ENCODE measurements around the gene MSL1. TPM values are rescaled to one million over a fixed set of nuclear protein-coding genes. Genes with fewer than 3 reads are reported as not detected.
A peak's percentile ranks its signal among the peaks of the same experiment; 100 is the strongest.

MSL1 gene
- total RNA-seq, 1 donor, result 31.8 TPM

DNA sequence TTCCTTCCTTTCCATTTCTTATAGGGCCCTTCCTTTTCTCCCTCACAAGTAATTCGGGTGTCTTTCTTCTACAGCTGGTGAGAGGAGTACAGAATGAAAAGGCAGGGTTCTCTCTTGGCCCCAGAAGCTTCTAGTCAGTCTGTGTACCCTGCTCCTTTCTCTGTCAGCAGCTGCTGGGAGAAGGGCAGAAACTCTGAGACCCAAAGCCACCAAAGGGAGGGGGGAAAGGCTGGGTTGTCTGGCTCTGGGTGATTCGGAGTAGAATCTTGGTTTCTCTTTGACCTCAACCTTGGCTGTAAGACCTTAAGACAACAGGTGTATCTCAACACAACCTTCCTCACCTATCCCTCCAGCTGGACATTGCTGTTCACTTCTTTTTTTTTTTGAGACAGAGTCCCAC lies 18.1 kb upstream of the MSL1 start:
- no peak for DNase-seq (ENCODE audit: low read depth in 2 of 3, low spot score in 2 of 3)

DNA sequence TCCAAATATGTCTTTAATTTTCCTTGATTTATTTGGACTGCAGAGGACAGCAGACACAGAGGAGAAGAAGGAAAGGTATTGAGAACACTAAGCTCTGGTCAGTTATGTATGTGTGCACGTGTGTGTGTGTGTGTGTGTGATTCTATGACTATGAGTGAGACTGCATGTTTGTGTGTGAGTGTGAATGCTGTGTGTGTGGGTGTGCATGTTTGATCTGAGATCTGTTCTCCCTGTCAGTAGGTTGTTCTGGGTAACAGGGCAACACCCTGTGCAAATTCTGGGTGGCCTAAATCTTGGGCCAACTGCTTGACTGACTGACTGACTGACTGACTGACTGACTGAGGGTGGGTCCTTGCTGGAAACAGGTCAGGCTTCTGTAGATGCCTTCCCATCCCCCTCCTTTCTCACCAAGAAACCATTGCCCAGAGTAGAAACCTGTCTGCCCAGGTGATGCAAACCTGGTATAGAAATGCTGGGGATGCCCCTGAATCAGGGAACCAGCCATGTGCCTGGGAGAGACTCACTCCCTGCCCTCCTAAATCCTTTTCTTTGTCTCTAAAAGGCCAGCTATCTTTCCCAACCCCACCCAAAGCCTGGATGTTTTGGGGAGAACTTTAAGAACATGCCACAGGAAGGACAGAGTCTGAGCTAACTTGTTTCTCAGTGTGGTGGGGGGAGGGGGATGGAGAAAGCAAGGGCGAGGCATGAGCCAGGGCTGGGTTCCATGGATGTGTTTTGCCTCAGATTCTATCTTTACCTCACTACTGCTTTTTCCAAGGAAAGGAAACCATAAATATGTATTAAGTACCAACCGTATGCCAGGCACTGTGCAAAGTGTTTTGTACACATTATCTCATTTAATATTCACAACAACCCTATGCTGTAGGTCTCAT lies 16.9 kb upstream of the MSL1 start:
- DNase-seq (ENCODE audit: low read depth in 2 of 3, low spot score in 2 of 3), result no peak

DNA sequence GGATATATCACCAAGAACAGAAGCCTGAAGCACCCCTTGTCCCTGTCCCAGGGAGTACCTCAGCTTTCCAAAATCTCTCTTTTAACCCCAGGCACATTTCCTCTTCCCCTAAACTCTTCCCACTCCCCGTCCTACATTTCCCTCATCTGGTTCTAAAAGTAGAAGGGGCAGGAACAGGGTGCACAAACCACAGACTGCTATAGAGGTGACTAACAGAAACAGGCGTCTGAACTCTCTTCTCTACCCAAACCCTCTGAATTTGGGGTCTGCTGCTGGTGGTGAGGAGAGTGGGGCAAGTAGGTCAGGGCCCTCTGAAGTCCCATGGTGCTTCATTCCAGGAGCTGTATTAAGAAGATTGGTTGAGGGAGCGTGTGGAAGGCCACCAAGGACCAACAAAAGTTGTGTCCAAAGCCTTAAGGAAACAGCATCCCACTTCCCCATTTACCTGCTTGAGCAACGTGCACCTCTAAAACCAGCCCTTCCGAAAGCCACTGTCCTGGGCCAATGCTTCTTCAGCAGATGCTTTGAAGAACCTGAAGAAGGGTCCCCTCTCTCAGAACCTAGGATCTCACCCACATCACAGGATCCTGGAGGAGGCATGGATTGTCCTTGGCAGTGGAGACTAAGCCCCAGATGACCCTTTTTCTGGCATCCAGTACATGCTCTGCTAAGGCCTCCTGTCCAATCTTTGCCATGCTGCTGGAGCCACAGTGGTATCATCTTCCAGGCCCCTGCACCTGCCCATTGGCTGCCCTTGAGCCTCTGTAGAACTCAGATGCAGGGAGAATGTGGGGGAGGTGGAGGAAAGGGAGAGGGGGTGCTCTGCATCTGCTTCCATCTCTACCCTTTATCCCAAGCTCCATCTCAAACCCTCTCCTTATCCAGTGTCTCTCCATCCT lies 15.7 kb upstream of the MSL1 start:
- no peak for DNase-seq (ENCODE audit: low read depth in 2 of 3, low spot score in 2 of 3)

DNA sequence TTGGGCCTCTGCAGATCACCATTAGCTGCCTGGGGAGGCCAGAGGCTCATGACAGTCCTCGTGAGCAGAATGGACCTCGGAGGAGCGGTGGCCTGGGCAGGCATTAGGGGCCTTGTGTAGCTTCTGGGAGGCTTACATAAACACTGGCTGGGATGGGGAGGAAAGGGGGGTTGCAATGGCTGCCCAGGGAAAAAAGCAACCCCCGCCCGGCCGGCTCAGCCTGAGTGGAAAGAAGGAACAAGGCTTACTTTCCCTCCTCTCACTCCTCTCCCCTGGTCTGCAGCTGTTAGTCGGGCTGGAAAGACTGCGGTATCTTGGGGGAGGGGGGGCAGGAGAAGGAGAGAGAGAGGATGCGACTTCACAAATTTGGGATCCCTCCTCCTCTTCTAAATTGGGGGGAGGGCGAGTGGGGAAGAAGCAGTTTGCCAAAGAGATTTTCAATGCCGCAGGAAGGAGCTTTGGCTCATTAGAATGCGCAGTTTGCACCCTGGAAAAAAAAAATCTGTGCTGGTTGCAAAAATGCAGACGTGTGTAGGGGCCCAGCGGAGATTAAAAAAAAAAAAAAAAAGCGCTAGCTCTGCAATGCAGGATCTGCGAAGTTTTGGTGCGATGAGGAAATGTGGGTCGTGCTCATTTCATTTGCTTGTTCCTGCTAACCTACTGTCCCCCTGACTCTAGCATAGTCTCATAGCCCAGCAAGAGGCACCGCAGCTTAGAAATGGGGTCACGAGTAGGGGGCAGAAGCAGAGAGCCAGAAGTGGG lies 14.8 kb upstream of the MSL1 start:
- peak in 1 of 3 donors; percentile 25 for DNase-seq (ENCODE audit: low read depth in 2 of 3, low spot score in 2 of 3)

DNA sequence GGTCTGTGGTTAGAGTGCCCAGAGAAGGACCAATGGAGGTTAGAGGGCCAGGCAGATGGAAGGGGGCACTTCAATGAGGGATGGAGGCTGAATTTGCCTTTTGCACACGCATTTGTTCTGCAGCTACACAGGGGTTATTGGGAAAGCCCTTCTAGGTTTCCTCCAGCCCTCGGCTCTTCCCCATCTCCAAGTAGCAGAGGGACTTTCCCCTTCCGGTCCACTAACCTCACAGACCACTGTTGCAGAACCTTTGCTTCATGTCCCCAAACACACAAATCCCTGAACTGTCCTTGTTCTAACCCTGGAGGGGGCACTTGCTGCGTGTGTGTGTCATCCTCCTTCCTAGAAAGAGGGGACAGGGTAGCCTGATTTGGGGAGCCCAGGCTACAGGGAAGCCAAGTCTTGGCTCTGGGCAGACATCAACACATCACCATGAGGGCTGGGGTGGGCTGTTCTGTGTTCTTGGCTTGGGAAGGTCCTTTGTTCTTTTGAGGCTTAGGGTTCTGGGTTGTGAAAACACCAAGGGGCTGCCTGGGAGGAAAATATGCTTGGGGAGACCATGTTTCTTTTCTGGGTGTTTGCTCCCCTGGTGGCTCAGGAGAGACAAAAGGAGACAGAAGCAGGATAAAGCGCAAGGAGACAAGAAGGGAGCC lies 14.1 kb upstream of the MSL1 start:
- DNase-seq (ENCODE audit: low read depth in 2 of 3, low spot score in 2 of 3), result peak in 1 of 3 donors; percentile 35

DNA sequence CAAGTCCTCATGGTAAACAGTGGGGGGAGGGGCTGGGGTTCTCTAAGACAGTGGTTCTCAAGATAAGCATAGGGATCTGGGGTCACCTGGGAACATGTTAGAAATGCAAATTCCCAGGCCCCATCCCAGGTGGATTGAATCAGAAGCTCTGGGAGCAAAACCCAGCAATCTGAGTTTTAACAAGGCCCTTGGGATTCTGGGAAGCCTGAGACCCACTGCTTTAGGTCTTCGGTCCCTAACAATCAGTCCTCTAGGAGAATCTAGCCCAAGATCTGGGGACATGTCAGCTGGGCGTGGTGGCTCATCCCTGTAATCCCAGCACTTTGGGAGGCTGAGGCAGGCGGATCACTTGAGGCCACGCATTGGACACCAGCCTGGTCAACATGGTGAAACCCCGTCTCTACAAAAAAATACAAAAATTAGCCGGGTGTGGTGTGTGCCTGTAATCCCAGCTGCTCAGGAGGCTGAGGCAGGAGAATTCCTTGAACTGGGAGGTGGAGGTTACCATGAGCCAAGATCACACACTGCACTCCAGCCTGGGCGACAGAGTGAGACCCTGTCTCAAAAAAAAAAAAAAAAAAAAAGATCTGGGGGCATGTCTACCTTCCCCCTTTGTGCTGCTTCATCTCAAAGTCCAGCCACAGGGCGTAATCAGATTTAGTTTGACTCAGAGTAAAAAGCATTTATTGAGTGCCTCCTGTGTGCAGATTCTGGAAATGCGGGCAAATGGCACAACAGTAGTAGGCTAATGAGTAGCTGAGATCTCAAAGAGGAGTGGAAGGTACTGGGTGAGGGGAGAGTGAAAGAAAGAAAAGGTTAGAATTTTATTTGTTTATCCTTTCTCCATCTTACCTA lies 12.6 kb upstream of the MSL1 start:
- DNase-seq (ENCODE audit: low read depth in 2 of 3, low spot score in 2 of 3), result peak in 1 of 3 donors; percentile 32

DNA sequence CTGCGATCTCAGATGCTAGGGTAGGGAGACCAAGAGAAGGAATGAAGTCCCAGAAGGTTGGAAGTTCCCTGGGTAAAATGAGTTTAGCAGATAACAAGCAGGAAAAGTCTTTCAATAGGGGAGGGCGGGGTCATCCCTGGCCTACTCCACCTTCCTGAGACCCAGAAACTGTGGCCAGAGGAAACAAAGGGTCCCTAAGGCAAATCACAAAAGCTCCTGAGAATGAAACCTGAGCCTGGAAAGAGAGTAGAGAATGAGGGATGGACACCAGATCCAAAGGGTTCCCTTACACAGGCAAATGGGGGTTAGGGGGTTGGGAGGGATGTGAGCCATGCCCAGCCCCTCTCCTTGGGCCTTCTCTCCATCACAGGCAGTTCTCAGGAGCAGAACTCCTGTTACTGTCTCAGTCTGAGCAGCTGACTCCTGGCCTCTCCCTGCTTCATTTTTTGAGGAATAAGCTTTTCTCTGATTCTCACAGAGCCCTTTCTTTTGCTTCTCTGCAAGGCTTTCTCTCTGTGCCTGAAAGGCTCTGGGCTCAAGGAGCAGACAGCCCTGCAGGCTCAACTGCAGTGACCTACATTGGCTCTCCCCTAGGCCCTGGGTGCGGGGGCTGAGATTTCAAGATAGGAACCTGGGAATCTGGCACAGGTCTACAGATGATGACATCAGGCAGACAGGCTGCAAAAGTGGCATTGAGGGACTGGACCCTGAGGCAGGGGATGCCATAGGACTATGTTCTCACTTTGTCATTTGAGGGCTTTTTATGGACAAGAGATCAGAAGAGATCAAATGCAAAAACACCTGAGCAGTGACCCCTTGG lies 11.5 kb upstream of the MSL1 start:
- DNase-seq (ENCODE audit: low read depth in 2 of 3, low spot score in 2 of 3), result no peak

DNA sequence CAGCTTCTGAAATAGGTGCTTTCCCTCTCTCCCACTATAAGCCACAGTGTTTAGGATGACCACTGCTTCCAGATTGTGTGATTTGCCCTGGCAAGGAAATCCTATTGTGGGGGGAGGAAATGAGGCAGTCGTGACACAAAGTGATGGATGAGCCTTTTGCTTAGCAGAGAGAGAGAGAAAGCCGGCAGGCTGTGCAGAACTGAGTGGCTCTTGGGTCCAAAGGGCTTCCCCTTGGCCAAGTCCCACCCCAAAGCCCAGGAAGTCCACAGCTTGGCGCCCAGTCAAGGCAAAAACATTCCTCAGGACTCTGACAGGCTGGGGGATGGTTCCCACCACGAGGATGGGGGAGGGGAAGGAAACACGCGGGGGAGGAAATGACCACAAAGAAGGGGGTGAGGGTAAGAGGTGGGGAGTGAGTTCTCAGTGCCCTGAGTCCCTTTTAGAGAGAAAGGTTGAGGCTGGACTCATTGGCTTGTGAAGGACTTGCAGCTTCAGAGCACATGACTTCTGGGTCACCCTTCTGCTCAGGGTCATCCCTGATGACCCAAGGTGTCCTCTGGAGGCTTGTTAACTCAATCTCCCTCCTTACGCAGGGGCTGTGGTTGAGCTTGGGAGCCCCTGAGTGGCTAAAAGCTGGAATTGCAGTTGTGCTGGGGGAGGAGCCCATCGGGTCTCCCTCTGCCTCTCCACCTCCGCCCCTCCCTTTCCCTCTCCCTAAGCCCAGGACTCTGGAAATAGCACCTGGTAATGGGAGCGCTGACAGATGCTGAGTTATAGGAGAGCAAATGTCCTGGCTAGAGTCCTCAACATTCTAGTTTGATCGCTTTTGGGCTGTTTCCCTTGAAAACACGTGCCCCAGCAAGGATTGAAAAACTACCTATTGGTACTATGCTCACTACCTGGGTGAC lies 10.3 kb upstream of the MSL1 start:
- DNase-seq (ENCODE audit: low read depth in 2 of 3, low spot score in 2 of 3), result peak in 1 of 3 donors; percentile 80

DNA sequence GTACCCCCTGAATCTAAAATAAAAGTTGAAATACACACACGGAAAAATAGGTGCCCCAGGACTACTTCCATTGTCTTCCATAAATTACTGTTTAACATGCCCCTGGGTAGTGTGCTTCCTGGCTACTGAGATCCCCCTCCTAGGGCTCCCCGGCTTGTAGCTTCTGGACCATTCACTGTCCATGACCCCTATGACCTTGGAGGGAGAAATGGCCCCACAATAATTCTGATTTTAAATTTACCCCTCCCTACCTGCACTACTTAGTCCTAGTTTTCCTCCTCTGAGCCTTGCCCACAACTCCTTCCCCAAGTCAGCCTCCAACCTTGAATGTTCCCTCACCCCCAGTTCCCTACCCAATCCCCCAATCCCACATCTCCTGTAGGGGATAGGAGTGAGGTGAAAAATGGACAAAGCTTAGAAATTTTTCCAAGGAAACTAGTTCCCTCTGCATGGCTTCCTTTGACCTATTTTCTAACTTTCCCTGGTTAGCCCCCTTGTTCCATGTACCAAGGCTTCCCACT lies 9.5 kb upstream of the MSL1 start:
- no peak for DNase-seq (ENCODE audit: low read depth in 2 of 3, low spot score in 2 of 3)

DNA sequence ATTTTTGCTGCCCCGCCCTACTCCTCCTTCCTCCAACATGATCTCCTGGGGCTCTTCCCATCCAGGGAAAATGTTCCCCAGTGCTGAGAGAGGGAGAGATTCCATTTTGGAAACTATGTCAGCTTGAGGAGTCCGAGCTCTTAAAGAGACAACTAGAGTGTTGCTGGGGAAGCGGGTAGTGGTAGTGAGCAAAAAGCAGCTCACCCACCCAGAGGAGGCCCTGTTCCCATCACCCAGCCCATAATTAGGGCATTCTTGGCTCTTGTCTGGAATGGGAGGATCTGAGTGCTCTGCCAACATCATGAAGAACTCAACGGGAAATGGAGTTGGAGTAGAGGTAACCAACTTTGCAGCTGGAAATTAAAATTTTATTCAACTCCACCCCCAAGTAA lies 9.1 kb upstream of the MSL1 start:
- no peak for DNase-seq (ENCODE audit: low read depth in 2 of 3, low spot score in 2 of 3)

DNA sequence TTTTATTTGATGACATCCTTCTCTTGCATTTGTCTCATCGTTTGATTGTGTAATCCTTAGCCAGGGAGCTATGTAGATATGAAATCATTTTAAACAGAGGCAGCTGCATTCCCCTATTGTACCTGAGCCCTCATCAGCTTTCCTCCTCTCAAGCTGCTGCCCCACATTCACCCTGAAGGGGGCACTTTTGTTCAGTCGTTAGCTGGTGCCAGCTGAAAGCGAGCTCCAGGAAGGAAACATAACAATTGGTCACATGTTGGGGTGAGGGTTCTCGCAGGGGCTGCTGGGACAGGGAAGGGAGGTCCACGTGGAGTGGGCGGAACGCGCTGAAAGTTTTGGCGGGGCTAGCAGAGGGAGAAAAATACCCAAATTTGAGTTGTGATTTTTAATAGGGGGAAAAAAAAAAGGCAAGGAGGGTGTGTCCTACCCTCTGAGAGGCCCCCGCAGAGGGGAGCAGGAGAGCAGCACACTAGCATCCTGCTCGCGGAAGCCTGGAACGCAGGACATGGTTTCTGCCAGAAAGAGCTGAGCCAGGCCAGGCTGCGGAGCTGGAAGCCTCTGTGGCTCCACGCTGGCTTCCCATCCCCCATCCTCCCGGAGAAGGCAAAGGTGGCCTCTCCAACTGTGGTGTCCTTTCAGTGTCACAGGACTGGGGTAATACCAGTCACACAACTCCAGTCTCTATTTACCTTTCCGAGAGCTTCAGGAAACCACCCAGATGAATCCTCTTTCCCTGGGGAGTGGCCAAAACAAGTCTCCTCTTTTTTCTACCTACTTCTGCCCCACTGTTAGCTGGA lies 8.5 kb upstream of the MSL1 start:
- peak in 2 of 3 donors; percentile 91 to 97 for DNase-seq (ENCODE audit: low read depth in 2 of 3, low spot score in 2 of 3)

DNA sequence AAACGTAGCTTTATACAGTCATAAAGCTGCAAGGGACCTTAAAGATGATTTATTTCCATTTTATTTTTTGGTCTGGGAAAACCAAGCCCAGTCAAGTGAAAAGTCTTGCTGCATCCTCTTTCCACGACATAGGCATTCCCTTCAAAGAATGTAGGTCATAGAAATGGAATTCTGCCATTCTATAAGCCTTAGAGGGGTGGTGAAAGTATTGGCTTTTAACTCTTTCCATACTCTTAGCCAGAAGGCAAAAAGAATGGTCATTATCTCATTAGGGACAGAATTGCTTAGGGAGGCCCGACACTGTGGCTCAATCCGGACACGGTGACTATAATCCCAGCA lies 7.9 kb upstream of the MSL1 start:
- no peak for DNase-seq (ENCODE audit: low read depth in 2 of 3, low spot score in 2 of 3)

DNA sequence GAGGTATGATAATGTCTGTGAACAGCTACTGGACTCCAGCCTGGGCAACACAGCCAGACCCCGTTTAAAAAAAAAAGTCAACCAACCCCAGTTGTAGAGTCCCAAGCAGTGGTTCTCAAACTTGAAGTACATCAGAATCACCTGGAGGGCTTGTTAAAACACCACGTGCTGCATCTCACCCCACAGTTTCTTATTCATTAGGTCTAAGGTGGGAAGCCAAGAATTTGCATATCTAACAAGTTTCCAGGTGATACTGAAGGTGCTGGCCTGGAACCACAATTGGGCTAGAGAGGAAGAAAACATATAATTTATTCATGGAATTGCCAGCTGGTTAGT lies 6.7 kb upstream of the MSL1 start:
- no peak for DNase-seq (ENCODE audit: low read depth in 2 of 3, low spot score in 2 of 3)

DNA sequence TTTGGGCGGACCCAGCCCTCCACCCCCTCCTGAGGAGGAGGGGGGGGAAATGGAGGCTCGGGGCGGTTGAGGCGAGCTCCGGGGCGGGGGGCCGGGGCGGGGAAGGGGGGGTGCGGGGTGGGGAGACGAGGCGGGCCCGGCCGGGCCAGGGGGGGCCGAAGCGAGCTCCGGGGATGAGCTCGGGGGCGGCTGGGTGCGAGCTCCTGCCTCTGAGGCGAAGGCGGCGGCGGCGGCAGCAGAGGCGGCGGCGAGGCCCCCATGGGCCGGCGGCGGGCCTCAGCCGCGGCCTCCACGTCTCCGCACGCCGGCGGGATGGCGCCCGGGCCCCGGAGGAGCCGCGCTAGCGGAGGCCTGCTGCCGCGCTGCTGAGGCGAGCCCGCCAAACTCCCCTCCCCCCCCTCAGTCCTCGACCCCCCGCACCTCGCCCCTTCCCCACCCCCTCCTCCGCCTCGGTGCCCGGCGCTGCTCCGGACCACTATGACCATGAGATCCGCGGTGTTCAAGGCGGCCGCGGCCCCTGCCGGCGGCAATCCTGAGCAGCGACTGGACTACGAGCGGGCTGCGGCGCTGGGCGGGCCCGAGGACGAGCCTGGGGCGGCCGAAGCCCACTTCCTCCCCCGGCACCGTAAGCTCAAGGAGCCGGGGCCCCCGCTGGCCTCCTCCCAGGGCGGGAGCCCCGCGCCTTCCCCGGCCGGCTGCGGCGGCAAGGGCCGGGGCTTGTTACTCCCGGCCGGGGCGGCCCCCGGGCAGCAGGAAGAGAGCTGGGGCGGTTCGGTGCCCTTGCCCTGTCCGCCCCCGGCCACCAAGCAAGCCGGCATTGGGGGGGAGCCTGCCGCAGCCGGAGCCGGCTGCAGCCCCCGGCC lies 596 bp downstream of the MSL1 start:
- DNase-seq (ENCODE audit: low read depth in 2 of 3, low spot score in 2 of 3), result no peak

DNA sequence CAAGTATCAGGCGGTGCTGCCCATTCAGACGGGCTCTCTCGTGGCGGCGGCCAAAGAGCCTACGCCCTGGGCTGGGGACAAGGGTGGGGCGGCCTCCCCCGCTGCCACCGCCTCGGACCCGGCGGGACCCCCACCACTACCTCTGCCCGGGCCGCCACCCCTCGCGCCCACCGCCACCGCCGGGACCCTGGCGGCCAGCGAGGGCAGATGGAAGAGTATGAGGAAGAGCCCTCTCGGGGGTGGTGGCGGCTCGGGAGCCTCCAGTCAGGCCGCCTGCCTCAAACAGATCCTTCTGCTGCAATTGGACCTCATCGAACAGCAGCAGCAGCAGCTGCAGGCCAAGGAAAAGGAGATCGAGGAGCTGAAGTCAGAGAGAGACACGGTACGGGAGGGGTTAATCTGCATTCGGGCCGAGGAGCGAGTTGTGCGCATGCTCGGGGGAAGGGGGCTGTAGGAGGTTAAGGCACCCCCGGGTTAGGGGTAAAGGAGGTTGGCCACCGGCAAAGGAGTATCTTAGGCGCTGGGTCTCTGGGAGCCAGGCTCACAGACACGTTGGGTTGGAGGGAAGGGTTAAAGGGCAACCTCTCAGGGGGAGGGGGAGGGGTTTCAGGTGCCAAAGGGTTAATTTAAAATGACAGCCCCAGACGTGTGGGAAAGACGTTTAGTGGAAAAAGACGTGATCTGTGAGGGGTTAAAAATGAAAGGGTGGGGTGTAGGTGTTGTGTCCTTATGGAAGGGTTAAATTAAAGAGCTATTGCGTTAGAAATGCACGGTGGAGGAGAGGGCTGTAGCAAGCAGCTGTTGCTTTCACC lies 1.4 kb downstream of the MSL1 start:
- peak in 1 of 3 donors; percentile 64 for DNase-seq (ENCODE audit: low read depth in 2 of 3, low spot score in 2 of 3)

All from hematopoietic multipotent progenitor cell (in vitro differentiated cells).